Measurements from ENCODE around the gene FLACC1.
"Not testable (repeated sequence)": the region's sequence is repeated elsewhere in the genome, so short reads cannot be mapped to it uniquely, and the experiment has no call there.

GRCh38 chr2:201290457-201291148, 66.5 kb downstream of the FLACC1 start:
- not testable (repeated sequence) for TF ChIP-seq CTCF, POLR2A (IDR thresholded peaks at IDR 0.05)
